IMR-90 (cell line): Measurements from ENCODE around the gene EHBP1L1. TPM values are rescaled to one million over a fixed set of nuclear protein-coding genes. Genes with fewer than 3 reads are reported as not detected.

Experiments used
- ATAC-seq: fragments of 200-7000 bp; cut with Tn5 transposase; 2 replicates; pipeline ENCODE4 v1.9.1; 2020; ENCODE audit warnings: low read depth, mild to moderate bottlenecking, moderate library complexity
- BruUV-seq: library from RNA; stranded (reverse); fragments of 400-500 nt; replicated peaks from 2 replicates; lab custom pipeline; 2021; lab: Mats Ljungman, UMichigan
- CTCF ChIA-PET: fragments of 300-600 bp; formaldehyde crosslinking; extraction: SDS; loops from one replicate; lab custom pipeline; 2021; ENCODE audit warnings: antibody characterized with exemption; lab: Yijun Ruan, JAX
- POLR2A ChIA-PET: fragments of 300-600 bp; sonication (Branson Sonifier 250); formaldehyde crosslinking; loops from one replicate; lab custom pipeline; 2022; ENCODE audit warnings: antibody characterized with exemption; ENCODE audit not compliant: unreplicated experiment; lab: Charles Lee
- DNase-seq: peaks from one replicate; pipeline ENCODE4 v3.0.0; 2013
- H2AFZ ChIP-seq: replicated peaks from 2 replicates; pipeline ENCODE3; 2013; ENCODE audit warnings: low read length, mild to moderate bottlenecking; ENCODE audit not compliant: poor library complexity
- H2AK5ac ChIP-seq: 2 replicates; pipeline ENCODE4 v1.6.1; 2013; ENCODE audit warnings: low read depth, low read length, inconsistent platforms
- H2AK9ac ChIP-seq: replicated peaks from 2 replicates; pipeline ENCODE3; 2013; ENCODE audit warnings: mild to moderate bottlenecking, low read depth, low read length, moderate library complexity; ENCODE audit not compliant: poor library complexity
- H2BK120ac ChIP-seq: 2 replicates; pipeline ENCODE4 v1.6.1; 2013; ENCODE audit warnings: low read depth, low read length, inconsistent platforms
- H2BK15ac ChIP-seq: 3 replicates; pipeline ENCODE4 v1.6.1; 2013; ENCODE audit warnings: low read depth, low read length, inconsistent platforms
- H2BK20ac ChIP-seq: 2 replicates; pipeline ENCODE4 v1.6.1; 2013; ENCODE audit warnings: low read depth, mild to moderate bottlenecking, inconsistent platforms, low read length, moderate library complexity
- H2BK5ac ChIP-seq: 2 replicates; pipeline ENCODE4 v1.6.1; 2013; ENCODE audit warnings: mild to moderate bottlenecking, low read depth, low read length, inconsistent platforms; ENCODE audit not compliant: poor library complexity, severe bottlenecking
- H3K14ac ChIP-seq: replicated peaks from 2 replicates; pipeline ENCODE4 v1.6.1; 2013; ENCODE audit warnings: low read depth, low read length, inconsistent platforms
- H3K18ac ChIP-seq: 2 replicates; pipeline ENCODE4 v1.6.1; 2013; ENCODE audit warnings: low read depth, low read length, control low read depth
- H3K23ac ChIP-seq: 2 replicates; pipeline ENCODE4 v1.6.1; 2013; ENCODE audit warnings: low read depth, low read length, inconsistent platforms
- H3K27ac ChIP-seq: 2 replicates; pipeline ENCODE4 v1.5.1; 2013; ENCODE audit warnings: mild to moderate bottlenecking, control low read depth, low read length; ENCODE audit not compliant: insufficient read depth
- H3K27me3 ChIP-seq: 2 replicates; pipeline ENCODE4 v1.6.1; 2013; ENCODE audit warnings: low read length; ENCODE audit not compliant: control insufficient read depth, insufficient read depth
- H3K36me3 ChIP-seq: 2 replicates; pipeline ENCODE4 v1.6.1; 2013; ENCODE audit warnings: low read length, mixed read lengths; ENCODE audit not compliant: control insufficient read depth, insufficient read depth
- H3K4ac ChIP-seq: 2 replicates; pipeline ENCODE4 v1.6.1; 2013; ENCODE audit warnings: low read depth, low read length, inconsistent platforms
- H3K4me1 ChIP-seq: 2 replicates; pipeline ENCODE4 v1.6.1; 2013; ENCODE audit warnings: low read length, mixed read lengths; ENCODE audit not compliant: control insufficient read depth, insufficient read depth
- H3K4me2 ChIP-seq: 2 replicates; pipeline ENCODE4 v1.6.1; 2013; ENCODE audit warnings: low read depth, mild to moderate bottlenecking, control low read depth, low read length, moderate library complexity
- H3K4me3 ChIP-seq: 2 replicates; pipeline ENCODE4 v1.5.1; 2013; ENCODE audit warnings: low read depth, mild to moderate bottlenecking, control low read depth, low read length, moderate library complexity; ENCODE audit not compliant: insufficient read depth
- H3K56ac ChIP-seq: 2 replicates; pipeline ENCODE4 v1.6.1; 2013; ENCODE audit warnings: low read length, inconsistent platforms; ENCODE audit not compliant: insufficient read depth; ENCODE audit errors: extremely low read depth
- H3K79me1 ChIP-seq, 2 experiments: 2 replicates each; pipeline ENCODE4 v1.6.1; 2013; ENCODE audit warnings: low read length in 2 of 2, inconsistent platforms in 1 of 2, low read depth in 1 of 2
- H3K9ac ChIP-seq: 2 replicates; pipeline ENCODE4 v1.6.1; 2013; ENCODE audit warnings: low read depth, low read length, control low read depth
- H3K9me1 ChIP-seq: 2 replicates; pipeline ENCODE4 v1.6.1; 2013; ENCODE audit warnings: low read length, inconsistent platforms; ENCODE audit not compliant: insufficient read depth
- H3K9me3 ChIP-seq: 2 replicates; pipeline ENCODE4 v1.6.1; 2013; ENCODE audit warnings: low read length; ENCODE audit not compliant: control insufficient read depth, insufficient read depth
- H4K20me1 ChIP-seq: 2 replicates; pipeline ENCODE4 v1.6.1; 2013; ENCODE audit warnings: low read length, inconsistent platforms; ENCODE audit not compliant: insufficient read depth
- H4K5ac ChIP-seq: 2 replicates; pipeline ENCODE4 v1.6.1; 2013; ENCODE audit warnings: mild to moderate bottlenecking, low read depth, low read length, control low read depth
- H4K8ac ChIP-seq, 2 experiments: 2 replicates each; pipeline ENCODE4 v1.6.1; 2013; ENCODE audit warnings: low read depth in 2 of 2, low read length in 2 of 2, control low read depth in 1 of 2, inconsistent platforms in 1 of 2
- H4K91ac ChIP-seq: 2 replicates; pipeline ENCODE4 v1.6.1; 2013; ENCODE audit warnings: low read depth, low read length, inconsistent platforms; ENCODE audit not compliant: insufficient read depth
- BHLHE40 ChIP-seq: fragments of 150-350 bp; IDR thresholded peaks from 2 replicates; pipeline ENCODE4 v1.6.1; 2016; ENCODE audit warnings: mild to moderate bottlenecking, low read depth, low read length
- CHD1 ChIP-seq: IDR thresholded peaks from 2 replicates; pipeline ENCODE4 v1.6.1; 2012; ENCODE audit warnings: low read depth, low read length, improper control_type of control experiment
- FOS ChIP-seq: fragments of 150-350 bp; IDR thresholded peaks from 2 replicates; pipeline ENCODE4 v1.6.1; 2016; ENCODE audit warnings: low read depth, low read length
- MAFK ChIP-seq: IDR thresholded peaks from 2 replicates; pipeline ENCODE4 v1.6.1; 2012; ENCODE audit warnings: low read depth, low read length, improper control_type of control experiment
- POLR2A ChIP-seq: IDR thresholded peaks from 2 replicates; pipeline ENCODE4 v1.6.1; 2012; ENCODE audit warnings: mild to moderate bottlenecking, low read depth, low read length
- RAD21 ChIP-seq: IDR thresholded peaks from 2 replicates; pipeline ENCODE4 v1.6.1; 2012; ENCODE audit warnings: low read length, improper control_type of control experiment
- RCOR1 ChIP-seq: IDR thresholded peaks from 2 replicates; pipeline ENCODE4 v1.6.1; 2012; ENCODE audit warnings: mild to moderate bottlenecking, low read length, improper control_type of control experiment; ENCODE audit not compliant: insufficient replicate concordance
- RFX5 ChIP-seq: IDR thresholded peaks from 2 replicates; pipeline ENCODE4 v1.8.0; 2012; ENCODE audit warnings: low read depth, mild to moderate bottlenecking, low read length, moderate library complexity
- SMC3 ChIP-seq: fragments of 150-350 bp; IDR thresholded peaks from 2 replicates; pipeline ENCODE4 v1.6.1; 2016; ENCODE audit warnings: low read depth, mild to moderate bottlenecking, antibody characterized with exemption, low read length, moderate library complexity
- USF2 ChIP-seq: fragments of 150-350 bp; IDR thresholded peaks from 2 replicates; pipeline ENCODE4 v1.6.1; 2017; ENCODE audit warnings: mild to moderate bottlenecking, antibody characterized with exemption, low read length, low read depth
- WGBS, 2 experiments: methylation state at CpG; one replicate each; pipeline versions ENCODE4 v1.1.5 to v1.1.7; 2013; ENCODE audit warnings: missing lambda C conversion rate in 2 of 2; ENCODE audit not compliant: insufficient read length in 1 of 2; ENCODE audit errors: extremely low coverage in 2 of 2; 5-methylcytosine and 5-hydroxymethylcytosine counted together
- dilution Hi-C: fragments of 300-500 bp; cut with HindIII; formaldehyde crosslinking; loops from one replicate; pipeline ENCODE4 v1.14.3; 2018; ENCODE audit warnings: low sequenced_read_pairs; ENCODE audit not compliant: unreplicated experiment
- in situ Hi-C: fragments of 300-500 bp; cut with MboI; formaldehyde crosslinking; loops from 3 replicates; pipeline ENCODE4 v1.14.3; 2019; ENCODE audit warnings: low sequenced_read_pairs, inconsistent platforms, mixed read lengths
- intact Hi-C: fragments of 100-400 bp; cut with micrococcal nuclease; formaldehyde crosslinking; loops from 2 replicates; pipeline ENCODE4 v1.10.0; 2022
- polyA plus RNA-seq, 3 experiments: library from polyadenylated mRNA; depleted of rRNA; stranded (reverse); fragments of >200 nt; gene quantifications; 2 replicates each; pipeline ENCODE4 v1.2.3, GENCODE V29; 2012; ENCODE audit warnings: low replicate concordance in 1 of 3
- total RNA-seq: library from RNA; depleted of rRNA; stranded (reverse); fragments of >200 nt; gene quantifications from 2 replicates; pipeline ENCODE4 v1.2.3, GENCODE V29; 2012
- TF ChIP-seq, protein P1 (sequence below): fragments of 150-350 bp; IDR thresholded peaks from 2 replicates; pipeline ENCODE4 v1.6.1; 2016; ENCODE audit warnings: low read depth, mild to moderate bottlenecking, low read length, moderate library complexity, borderline replicate concordance
- TF ChIP-seq, protein P2 (sequence below): conservative IDR thresholded peaks from 2 replicates; pipeline ENCODE4 v1.5.1; 2012; ENCODE audit warnings: mild to moderate bottlenecking, low read depth, low read length, improper control_type of control experiment

The EHBP1L1 gene
- total and polyA plus RNA-seq, 2 of the 4 experiments (the other 2 are of a cell fraction): 10.0 to 27.4 TPM

GRCh38 chr11:65625628-65626342, 49.9 kb downstream of the EHBP1L1 start:
- no peak overlapping the region for H2BK120ac ChIP-seq
- H2BK20ac ChIP-seq: no peak overlapping the region
- H4K5ac ChIP-seq: no peak overlapping the region
- no peak overlapping the region for H2AK9ac ChIP-seq
- no peak overlapping the region for H2AK5ac ChIP-seq
- ATAC-seq (peak; percentile 79), DNase-seq (no peak)
- H3K79me1 ChIP-seq: peaks cover 13 to 15% of the 10 kb centered on the region in 2 experiments; a peak in 2 of 4 replicates
- H3K4ac ChIP-seq: no peak overlapping the region
- H2AFZ ChIP-seq: no peak overlapping the region
- TF ChIP-seq POLR2A (no peak), RFX5 (no peak), SMC3 (peak; percentile 23; the same call in 1 of the 2 replicates), BHLHE40 (no peak), CHD1 (no peak), RAD21 (peak; percentile 57), USF2 (no peak), MAFK (no peak), FOS (no peak), RCOR1 (no peak)
- TF ChIP-seq, protein P1, sequence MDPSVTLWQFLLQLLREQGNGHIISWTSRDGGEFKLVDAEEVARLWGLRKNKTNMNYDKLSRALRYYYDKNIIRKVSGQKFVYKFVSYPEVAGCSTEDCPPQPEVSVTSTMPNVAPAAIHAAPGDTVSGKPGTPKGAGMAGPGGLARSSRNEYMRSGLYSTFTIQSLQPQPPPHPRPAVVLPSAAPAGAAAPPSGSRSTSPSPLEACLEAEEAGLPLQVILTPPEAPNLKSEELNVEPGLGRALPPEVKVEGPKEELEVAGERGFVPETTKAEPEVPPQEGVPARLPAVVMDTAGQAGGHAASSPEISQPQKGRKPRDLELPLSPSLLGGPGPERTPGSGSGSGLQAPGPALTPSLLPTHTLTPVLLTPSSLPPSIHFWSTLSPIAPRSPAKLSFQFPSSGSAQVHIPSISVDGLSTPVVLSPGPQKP: no peak
- TF ChIP-seq, protein P2, sequence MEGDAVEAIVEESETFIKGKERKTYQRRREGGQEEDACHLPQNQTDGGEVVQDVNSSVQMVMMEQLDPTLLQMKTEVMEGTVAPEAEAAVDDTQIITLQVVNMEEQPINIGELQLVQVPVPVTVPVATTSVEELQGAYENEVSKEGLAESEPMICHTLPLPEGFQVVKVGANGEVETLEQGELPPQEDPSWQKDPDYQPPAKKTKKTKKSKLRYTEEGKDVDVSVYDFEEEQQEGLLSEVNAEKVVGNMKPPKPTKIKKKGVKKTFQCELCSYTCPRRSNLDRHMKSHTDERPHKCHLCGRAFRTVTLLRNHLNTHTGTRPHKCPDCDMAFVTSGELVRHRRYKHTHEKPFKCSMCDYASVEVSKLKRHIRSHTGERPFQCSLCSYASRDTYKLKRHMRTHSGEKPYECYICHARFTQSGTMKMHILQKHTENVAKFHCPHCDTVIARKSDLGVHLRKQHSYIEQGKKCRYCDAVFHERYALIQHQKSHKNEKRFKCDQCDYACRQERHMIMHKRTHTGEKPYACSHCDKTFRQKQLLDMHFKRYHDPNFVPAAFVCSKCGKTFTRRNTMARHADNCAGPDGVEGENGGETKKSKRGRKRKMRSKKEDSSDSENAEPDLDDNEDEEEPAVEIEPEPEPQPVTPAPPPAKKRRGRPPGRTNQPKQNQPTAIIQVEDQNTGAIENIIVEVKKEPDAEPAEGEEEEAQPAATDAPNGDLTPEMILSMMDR: peak; percentile 49
- no peak overlapping the region for H4K8ac ChIP-seq
- intact Hi-C loops (no loop called here), dilution Hi-C loops (no loop called here), in situ Hi-C loops (no loop called here)
- H4K20me1 ChIP-seq: no peaks in the 10 kb centered on the region; the same call in none of the 2 replicates
- no peak overlapping the region for H2BK15ac ChIP-seq
- no peak overlapping the region for H3K23ac ChIP-seq
- H3K36me3 ChIP-seq: peaks cover 89% of the 10 kb centered on the region
- CTCF ChIA-PET: interaction anchor here (1.7 kb wide), 1 partner anchor 12 kb away, joined by 5 read pairs; the partner anchor contains the start of gene SIPA1
- WGBS, 2 experiments: 89% methylated on average over 21 of the region's 30 CpGs; no CpG with 5 or more reads in 1 of the 2 experiments
- H3K27me3 ChIP-seq: no peaks in the 10 kb centered on the region
- no peak overlapping the region for H2BK5ac ChIP-seq
- BruUV-seq: no TSS peak
- no peaks in the 10 kb centered on the region for H3K9me3 ChIP-seq
- H3K9me1 ChIP-seq: no peaks in the 10 kb centered on the region
- no peak overlapping the region for H3K9ac ChIP-seq
- no peaks in the 10 kb centered on the region for H3K4me1 ChIP-seq
- no peak overlapping the region for H4K91ac ChIP-seq
- H3K56ac ChIP-seq: no peak overlapping the region
- no peak overlapping the region for H3K18ac ChIP-seq
- no peak overlapping the region for H3K4me2 ChIP-seq
- H3K14ac ChIP-seq: no peak overlapping the region
- POLR2A ChIA-PET: interaction anchor here (0.6 kb wide), 2 partner anchors 85 to 285 kb away, joined by 3 to 14 read pairs; no protein-coding TSS in a partner anchor
- no peak overlapping the region for H3K4me3 ChIP-seq
- H3K27ac ChIP-seq: no peak overlapping the region
